Peyer's patch (tissue), 4 donors: ENCODE measurements around the gene PMP22. TPM values are rescaled to one million over a fixed set of nuclear protein-coding genes. Genes with fewer than 3 reads are reported as not detected.
A peak's percentile ranks its signal among the peaks of the same experiment; 100 is the strongest.

Experiments
- DNase-seq, 3 donors: peaks; one replicate each; pipeline ENCODE4 v3.0.0-alpha.2; 2017 to 2019
- H3K27ac ChIP-seq, 4 donors: fragments of 200-600 bp; sonication (generic); one replicate each; pipeline ENCODE4 v1.5.1; 2016 to 2019
- H3K27me3 ChIP-seq, 2 donors: fragments of 200-600 bp; sonication (generic); one replicate each; pipeline ENCODE4 v1.5.1; 2019
- H3K36me3 ChIP-seq, 3 donors: fragments of 200-600 bp; sonication (generic); one replicate each; pipeline ENCODE4 v1.5.1; 2016 to 2019
- H3K4me1 ChIP-seq, 4 donors: fragments of 200-600 bp; sonication (generic); one replicate each; pipeline ENCODE4 v1.5.1; 2016 to 2019
- H3K4me3 ChIP-seq, 4 donors: fragments of 200-600 bp; sonication (generic); 1 replicate in 3 of 4; 2 replicates in 1 of 4; pipeline ENCODE4 v1.5.1; 2016 to 2019; ENCODE audit warnings: mild to moderate bottlenecking in 1 of 4
- H3K9me3 ChIP-seq, 4 donors: fragments of 200-600 bp; sonication (generic); one replicate each; pipeline ENCODE4 v1.5.1; 2016 to 2019; ENCODE audit warnings: mild to moderate bottlenecking in 1 of 4
- CTCF ChIP-seq, 6 experiments: fragments of 450-650 bp in 4 of 6; fragments of 200-600 bp in 2 of 6; sonication (generic) in 1 of 6; IDR thresholded peaks; one replicate each; pipeline ENCODE4 v1.5.1; 2017 to 2019; ENCODE audit warnings: antibody characterized with exemption in 6 of 6, mild to moderate bottlenecking in 3 of 6, moderate library complexity in 1 of 6
- POLR2A ChIP-seq, 2 donors: fragments of 450-650 bp; IDR thresholded peaks; one replicate each; pipeline ENCODE4 v1.5.1; 2017; ENCODE audit warnings: antibody characterized with exemption in 2 of 2, mild to moderate bottlenecking in 2 of 2, moderate library complexity in 2 of 2
- total RNA-seq, 4 donors: library from RNA; depleted of rRNA; stranded (reverse); fragments of >200 nt; gene quantifications; one replicate each; pipeline ENCODE4 v1.1.0, GENCODE V29; 2016

Gene PMP22
- total RNA-seq, 4 donors from 2014 or later: 37.1 to 474 (median 298) TPM

DNA sequence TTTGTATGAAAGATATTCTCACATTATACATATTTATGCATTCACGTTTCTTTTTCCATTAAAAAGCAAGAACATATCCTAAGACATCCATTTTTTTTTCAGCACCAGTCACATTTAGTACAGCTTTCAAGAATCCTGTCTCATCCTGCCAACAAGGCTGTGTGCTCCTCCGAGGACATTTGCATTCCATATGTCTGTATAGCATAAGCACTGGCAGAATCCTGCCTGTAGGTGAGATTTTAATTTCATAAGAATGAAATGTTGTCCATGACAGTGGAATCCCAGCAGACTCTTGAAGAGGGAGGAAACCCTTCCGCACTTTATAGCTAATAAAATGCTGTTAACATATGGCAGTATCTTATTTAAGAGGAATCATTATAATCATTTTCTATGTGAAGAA, 2.9 kb upstream of the PMP22 start:
- no peaks in the 10 kb centered on the region for H3K9me3 ChIP-seq
- H3K4me1 ChIP-seq: peaks cover 0 to 35% (median 2%) of the 10 kb centered on the region in 4 donors
- H3K4me3 ChIP-seq: no peak overlapping the region
- TF ChIP-seq CTCF (IDR thresholded peaks at IDR 0.05) (no peak), POLR2A (IDR thresholded peaks at IDR 0.05) (no peak)
- H3K36me3 ChIP-seq: no peaks in the 10 kb centered on the region
- H3K27me3 ChIP-seq: no peaks in the 10 kb centered on the region
- no peak for DNase-seq
- no peak overlapping the region for H3K27ac ChIP-seq

GRCh38 chr17:15266325-15267125, 1.4 kb upstream of the PMP22 start:
- Histone ChIP-seq H3K36me3 (no peaks in the 10 kb centered on the region), H3K27me3 (no peaks in the 10 kb centered on the region), H3K9me3 (no peaks in the 10 kb centered on the region), H3K4me3 (no peak overlapping the region), H3K27ac (no peak overlapping the region), H3K4me1 (peaks cover 0 to 28% (median 2%) of the 10 kb centered on the region in 4 donors)
- DNase-seq: no peak
- TF ChIP-seq CTCF (IDR thresholded peaks at IDR 0.05): no peak
- TF ChIP-seq POLR2A (IDR thresholded peaks at IDR 0.05): no peak

- no peaks in the 10 kb centered on the region for H3K9me3 ChIP-seq
- H3K4me3 ChIP-seq: peak overlapping the region; percentile 6 to 84 (median 26)
- H3K36me3 ChIP-seq: peaks cover 0 to 1% (median 0%) of the 10 kb centered on the region in 3 donors
- H3K27ac ChIP-seq: peak overlapping the region; percentile 46 to 99 (median 92)
- DNase-seq: peak in 2 of 3 donors; percentile 89
- TF ChIP-seq POLR2A (IDR thresholded peaks at IDR 0.05): peak; percentile 21 to 58
- TF ChIP-seq CTCF (IDR thresholded peaks at IDR 0.05): peak in 1 of 6 experiments; percentile 17
- H3K27me3 ChIP-seq: no peaks in the 10 kb centered on the region
- peaks cover 0 to 25% (median 2%) of the 10 kb centered on the region in 4 donors for H3K4me1 ChIP-seq
These were observed 584 bp downstream of the PMP22 start for GRCh38 chr17:15264542-15264941.

- H3K9me3 ChIP-seq: no peaks in the 10 kb centered on the region
- H3K4me1 ChIP-seq: peaks cover 0 to 30% (median 2%) of the 10 kb centered on the region in 4 donors
- no peaks in the 10 kb centered on the region for H3K27me3 ChIP-seq
- DNase-seq: no peak
- H3K36me3 ChIP-seq: peaks cover 0 to 10% (median 0%) of the 10 kb centered on the region in 3 donors
- H3K27ac ChIP-seq: peak overlapping the region; percentile 72 to 99 (median 92)
- peak in 1 of 6 experiments; percentile 11 for TF ChIP-seq CTCF (IDR thresholded peaks at IDR 0.05)
- no peak for TF ChIP-seq POLR2A (IDR thresholded peaks at IDR 0.05)
- peak overlapping the region in 2 of 4 donors; percentile 75 to 84 for H3K4me3 ChIP-seq
These were observed 1.4 kb downstream of the PMP22 start for GRCh38 chr17:15263680-15264079.

GRCh38 chr17:15263206-15263579, 1.9 kb downstream of the PMP22 start:
- peak overlapping the region; percentile 29 to 84 (median 58) for H3K4me3 ChIP-seq
- H3K4me1 ChIP-seq: peaks cover 0 to 35% (median 2%) of the 10 kb centered on the region in 4 donors
- H3K27ac ChIP-seq: peak overlapping the region; percentile 72 to 99 (median 92)
- DNase-seq: peak; percentile 28 to 82 (median 80)
- H3K9me3 ChIP-seq: no peaks in the 10 kb centered on the region
- peak in 1 of 2 donors; percentile 29 for TF ChIP-seq POLR2A (IDR thresholded peaks at IDR 0.05)
- TF ChIP-seq CTCF (IDR thresholded peaks at IDR 0.05): no peak
- no peaks in the 10 kb centered on the region for H3K27me3 ChIP-seq
- H3K36me3 ChIP-seq: peaks cover 0 to 15% (median 0%) of the 10 kb centered on the region in 3 donors
